ENCODE data around the gene KRT13.

DNA sequence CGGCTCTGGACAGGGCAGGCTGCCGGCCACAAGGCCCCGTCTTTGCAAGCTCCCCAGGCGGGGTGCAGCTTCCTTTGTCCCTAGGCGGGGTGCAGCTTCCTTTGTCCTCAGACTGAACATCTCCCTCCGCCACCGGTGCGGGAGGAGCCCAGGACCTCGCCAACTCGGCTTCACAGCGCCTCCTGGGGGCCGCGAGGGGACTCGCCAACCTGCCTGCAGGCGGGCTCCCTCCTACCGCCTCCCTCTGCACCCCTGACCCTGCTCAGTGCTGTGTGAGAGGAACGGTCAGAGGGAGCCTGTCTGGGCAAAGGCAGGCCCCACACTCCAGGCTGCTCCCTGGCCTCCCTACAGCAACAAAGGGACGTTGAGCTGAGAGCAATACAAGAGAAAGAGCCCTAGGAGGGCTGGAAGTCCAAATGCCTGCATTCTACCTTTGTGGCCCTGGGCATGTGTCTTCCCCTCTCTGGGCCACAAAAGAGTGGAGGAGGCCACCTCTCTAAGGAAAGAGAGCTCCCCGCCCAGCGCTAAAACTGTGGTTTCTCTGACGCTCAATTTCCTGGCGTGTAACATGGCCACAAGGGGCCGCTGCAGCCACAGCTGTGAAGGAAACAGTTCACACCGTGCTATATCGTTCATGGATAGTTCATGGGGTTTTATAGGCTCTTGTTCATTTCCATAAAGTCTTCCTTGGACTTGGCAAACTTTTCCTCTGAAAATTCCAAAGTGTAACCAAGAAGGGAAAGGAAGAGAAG lies 43.6 kb upstream of the KRT13 start:
- TF ChIP-seq, protein P1, sequence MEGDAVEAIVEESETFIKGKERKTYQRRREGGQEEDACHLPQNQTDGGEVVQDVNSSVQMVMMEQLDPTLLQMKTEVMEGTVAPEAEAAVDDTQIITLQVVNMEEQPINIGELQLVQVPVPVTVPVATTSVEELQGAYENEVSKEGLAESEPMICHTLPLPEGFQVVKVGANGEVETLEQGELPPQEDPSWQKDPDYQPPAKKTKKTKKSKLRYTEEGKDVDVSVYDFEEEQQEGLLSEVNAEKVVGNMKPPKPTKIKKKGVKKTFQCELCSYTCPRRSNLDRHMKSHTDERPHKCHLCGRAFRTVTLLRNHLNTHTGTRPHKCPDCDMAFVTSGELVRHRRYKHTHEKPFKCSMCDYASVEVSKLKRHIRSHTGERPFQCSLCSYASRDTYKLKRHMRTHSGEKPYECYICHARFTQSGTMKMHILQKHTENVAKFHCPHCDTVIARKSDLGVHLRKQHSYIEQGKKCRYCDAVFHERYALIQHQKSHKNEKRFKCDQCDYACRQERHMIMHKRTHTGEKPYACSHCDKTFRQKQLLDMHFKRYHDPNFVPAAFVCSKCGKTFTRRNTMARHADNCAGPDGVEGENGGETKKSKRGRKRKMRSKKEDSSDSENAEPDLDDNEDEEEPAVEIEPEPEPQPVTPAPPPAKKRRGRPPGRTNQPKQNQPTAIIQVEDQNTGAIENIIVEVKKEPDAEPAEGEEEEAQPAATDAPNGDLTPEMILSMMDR (IDR thresholded peaks at IDR 0.05 in 2 of 3, conservative IDR thresholded peaks at IDR 0.05 in 1 of 3; ENCODE audit: control insufficient read depth in 2 of 3, extremely low read depth in 1 of 3, insufficient read depth in 1 of 3, low read depth in 3 of 3, low read length in 3 of 3) = peak; percentile 86 to 93 (median 91)
- TF ChIP-seq MYB (IDR thresholded peaks at IDR 0.05; ENCODE audit: borderline replicate concordance, low read depth, low read length) (no peak), SMC3 (IDR thresholded peaks at IDR 0.05; ENCODE audit: borderline replicate concordance, low read length) (peak; percentile 74), EZH2 (IDR thresholded peaks at IDR 0.05; ENCODE audit: borderline replicate concordance, control insufficient read depth, low read depth, low read length) (no peak), MTA2 (IDR thresholded peaks at IDR 0.05; ENCODE audit: low read depth) (no peak)
- TF ChIP-seq, protein P2, sequence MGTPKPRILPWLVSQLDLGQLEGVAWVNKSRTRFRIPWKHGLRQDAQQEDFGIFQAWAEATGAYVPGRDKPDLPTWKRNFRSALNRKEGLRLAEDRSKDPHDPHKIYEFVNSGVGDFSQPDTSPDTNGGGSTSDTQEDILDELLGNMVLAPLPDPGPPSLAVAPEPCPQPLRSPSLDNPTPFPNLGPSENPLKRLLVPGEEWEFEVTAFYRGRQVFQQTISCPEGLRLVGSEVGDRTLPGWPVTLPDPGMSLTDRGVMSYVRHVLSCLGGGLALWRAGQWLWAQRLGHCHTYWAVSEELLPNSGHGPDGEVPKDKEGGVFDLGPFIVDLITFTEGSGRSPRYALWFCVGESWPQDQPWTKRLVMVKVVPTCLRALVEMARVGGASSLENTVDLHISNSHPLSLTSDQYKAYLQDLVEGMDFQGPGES (IDR thresholded peaks at IDR 0.05) = no peak
- TF ChIP-seq, protein P3, sequence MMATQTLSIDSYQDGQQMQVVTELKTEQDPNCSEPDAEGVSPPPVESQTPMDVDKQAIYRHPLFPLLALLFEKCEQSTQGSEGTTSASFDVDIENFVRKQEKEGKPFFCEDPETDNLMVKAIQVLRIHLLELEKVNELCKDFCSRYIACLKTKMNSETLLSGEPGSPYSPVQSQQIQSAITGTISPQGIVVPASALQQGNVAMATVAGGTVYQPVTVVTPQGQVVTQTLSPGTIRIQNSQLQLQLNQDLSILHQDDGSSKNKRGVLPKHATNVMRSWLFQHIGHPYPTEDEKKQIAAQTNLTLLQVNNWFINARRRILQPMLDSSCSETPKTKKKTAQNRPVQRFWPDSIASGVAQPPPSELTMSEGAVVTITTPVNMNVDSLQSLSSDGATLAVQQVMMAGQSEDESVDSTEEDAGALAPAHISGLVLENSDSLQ (IDR thresholded peaks at IDR 0.05) = no peak
